Vagina (tissue), 2 donors: Measurements from ENCODE around the gene GALNT2.

Source experiments
- POLR2A ChIP-seq, 2 donors: fragments of 450-650 bp; IDR thresholded peaks; one replicate each; pipeline ENCODE4 v1.6.1; 2017; ENCODE audit warnings: antibody characterized with exemption in 2 of 2, mild to moderate bottlenecking in 2 of 2, moderate library complexity in 2 of 2
- POLR2AphosphoS5 ChIP-seq, 2 donors: sonication (generic); formaldehyde crosslinking; IDR thresholded peaks; one replicate each; pipeline ENCODE4 v1.9.0; 2017; ENCODE audit warnings: antibody characterized with exemption in 2 of 2, mild to moderate bottlenecking in 2 of 2, low read depth in 1 of 2; ENCODE audit not compliant: insufficient read depth in 1 of 2
- TF ChIP-seq, protein P1 (sequence below), 3 experiments: fragments of 450-650 bp in 2 of 3; fragments of 200-600 bp in 1 of 3; sonication (generic) in 1 of 3; IDR thresholded peaks; one replicate each; pipeline ENCODE4 v1.5.1; 2017 to 2019; ENCODE audit warnings: antibody characterized with exemption in 3 of 3, mild to moderate bottlenecking in 2 of 3, moderate library complexity in 2 of 3

DNA sequence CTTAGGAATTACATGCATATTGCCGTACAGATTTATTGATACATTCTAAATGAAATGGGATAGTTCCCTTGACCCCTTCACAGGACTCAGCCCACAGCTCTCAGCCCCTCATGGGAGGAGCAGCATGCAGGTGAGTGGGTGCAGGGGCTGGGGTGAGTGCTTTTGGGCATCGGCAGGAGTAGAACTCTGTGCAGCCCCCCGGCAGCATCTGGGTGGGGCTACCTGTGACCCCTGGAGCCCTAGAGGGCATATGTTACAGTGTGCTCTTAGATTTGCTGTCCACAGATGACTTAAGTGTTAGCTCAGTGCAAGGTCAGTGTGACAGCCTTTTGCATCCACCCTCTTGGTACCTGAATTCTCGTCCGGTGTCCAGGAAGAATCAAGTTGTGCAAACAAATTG lies 120.3 kb downstream of the GALNT2 start:
- TF ChIP-seq POLR2AphosphoS5 (IDR thresholded peaks at IDR 0.05; ENCODE audit: insufficient read depth in 1 of 2, low read depth in 1 of 2) (no peak), POLR2A (IDR thresholded peaks at IDR 0.05) (no peak)
- TF ChIP-seq, protein P1, sequence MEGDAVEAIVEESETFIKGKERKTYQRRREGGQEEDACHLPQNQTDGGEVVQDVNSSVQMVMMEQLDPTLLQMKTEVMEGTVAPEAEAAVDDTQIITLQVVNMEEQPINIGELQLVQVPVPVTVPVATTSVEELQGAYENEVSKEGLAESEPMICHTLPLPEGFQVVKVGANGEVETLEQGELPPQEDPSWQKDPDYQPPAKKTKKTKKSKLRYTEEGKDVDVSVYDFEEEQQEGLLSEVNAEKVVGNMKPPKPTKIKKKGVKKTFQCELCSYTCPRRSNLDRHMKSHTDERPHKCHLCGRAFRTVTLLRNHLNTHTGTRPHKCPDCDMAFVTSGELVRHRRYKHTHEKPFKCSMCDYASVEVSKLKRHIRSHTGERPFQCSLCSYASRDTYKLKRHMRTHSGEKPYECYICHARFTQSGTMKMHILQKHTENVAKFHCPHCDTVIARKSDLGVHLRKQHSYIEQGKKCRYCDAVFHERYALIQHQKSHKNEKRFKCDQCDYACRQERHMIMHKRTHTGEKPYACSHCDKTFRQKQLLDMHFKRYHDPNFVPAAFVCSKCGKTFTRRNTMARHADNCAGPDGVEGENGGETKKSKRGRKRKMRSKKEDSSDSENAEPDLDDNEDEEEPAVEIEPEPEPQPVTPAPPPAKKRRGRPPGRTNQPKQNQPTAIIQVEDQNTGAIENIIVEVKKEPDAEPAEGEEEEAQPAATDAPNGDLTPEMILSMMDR (IDR thresholded peaks at IDR 0.05), result no peak
